GM08714 (cell line): ENCODE measurements around the gene MMP24.
"Not testable (repeated sequence)": the region's sequence is repeated elsewhere in the genome, so short reads cannot be mapped to it uniquely, and the experiment has no call there.

Source experiments
- H3K4me3 ChIP-seq: fragments of 200-500 bp; sonication (Bioruptor generic); 2 replicates; pipeline ENCODE4 v1.5.1; 2014; ENCODE audit warnings: mild to moderate bottlenecking, low read length, inconsistent platforms
- ZNF274 ChIP-seq: IDR thresholded peaks from 2 replicates; pipeline ENCODE4 v1.6.1; 2012; ENCODE audit warnings: mild to moderate bottlenecking, low read depth, low read length

Gene MMP24

DNA sequence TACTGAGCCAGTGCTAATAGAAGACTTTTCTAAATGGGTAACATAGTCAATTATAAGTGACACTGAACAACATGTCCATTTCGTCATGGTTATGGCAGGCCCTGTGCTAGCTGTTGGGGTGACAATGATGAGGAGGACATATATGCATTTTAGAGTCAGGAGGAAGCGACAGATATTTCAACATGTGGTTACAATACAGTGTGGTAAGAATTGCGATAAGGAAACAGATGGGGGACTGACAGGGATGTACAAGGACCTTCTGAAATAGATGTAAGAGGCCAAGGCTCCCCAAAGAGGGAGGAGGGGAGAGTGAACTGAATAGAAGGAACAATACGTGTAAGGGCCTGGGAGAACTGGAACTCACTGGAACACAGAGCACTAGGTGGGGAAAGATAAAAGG, 11.7 kb downstream of the MMP24 start:
- TF ChIP-seq ZNF274, result no peak
- no peak overlapping the region for H3K4me3 ChIP-seq

DNA sequence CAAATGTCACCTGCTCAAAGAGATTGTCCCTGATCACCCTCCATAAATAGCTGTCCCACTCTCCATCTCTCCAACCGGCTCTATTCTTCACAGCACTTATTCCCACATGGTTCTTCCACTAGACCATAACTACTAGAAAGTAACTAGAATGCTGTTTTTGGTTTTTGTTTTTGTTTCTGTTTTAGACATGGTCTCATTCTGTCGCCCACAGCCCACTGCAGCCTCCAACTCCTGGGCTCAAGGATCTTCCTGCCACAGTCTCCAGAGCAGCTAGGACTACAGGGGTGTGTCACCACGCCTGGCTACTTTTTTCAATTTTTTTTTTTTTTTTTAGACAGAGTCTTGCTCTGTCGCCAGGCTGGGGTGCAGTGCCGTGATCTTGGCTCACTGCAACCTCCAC, 12.2 kb downstream of the MMP24 start:
- H3K4me3 ChIP-seq, result no peak overlapping the region
- TF ChIP-seq ZNF274, result no peak

DNA sequence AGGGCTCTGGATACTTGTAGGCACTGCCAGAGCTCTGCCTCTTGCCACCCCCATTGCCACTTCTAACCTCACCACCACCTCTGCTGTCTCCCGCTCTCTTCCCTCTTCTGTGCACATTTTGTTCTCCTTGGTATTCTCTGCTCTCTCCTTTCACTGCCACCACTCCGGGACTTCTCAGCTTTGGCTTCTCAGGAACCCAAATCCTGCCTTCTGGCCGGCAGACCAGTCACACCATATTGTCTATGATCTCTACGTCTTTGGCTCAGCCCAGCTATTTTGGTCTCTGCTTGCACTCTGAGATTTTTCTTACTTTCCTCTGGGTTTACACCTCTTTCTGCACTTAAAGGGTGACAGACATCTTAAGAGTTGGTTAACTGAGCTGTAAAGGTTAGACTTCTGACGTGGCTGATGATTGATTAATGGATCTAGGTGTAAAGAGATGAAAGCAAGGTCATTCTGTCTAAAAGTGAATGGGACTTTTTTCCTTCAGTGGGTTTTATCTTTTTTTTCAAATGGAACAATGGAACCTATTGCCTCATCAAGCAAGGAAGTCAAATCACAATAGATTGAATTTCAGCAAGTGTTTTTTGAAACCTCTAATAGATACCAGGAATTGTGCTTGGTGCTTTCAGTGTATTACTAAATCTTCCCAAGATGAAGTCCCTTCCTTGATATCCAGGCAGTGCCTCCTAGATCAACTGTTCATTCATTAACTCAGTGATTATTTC, 13.8 kb downstream of the MMP24 start:
- H3K4me3 ChIP-seq, result no peak overlapping the region
- no peak for TF ChIP-seq ZNF274

DNA sequence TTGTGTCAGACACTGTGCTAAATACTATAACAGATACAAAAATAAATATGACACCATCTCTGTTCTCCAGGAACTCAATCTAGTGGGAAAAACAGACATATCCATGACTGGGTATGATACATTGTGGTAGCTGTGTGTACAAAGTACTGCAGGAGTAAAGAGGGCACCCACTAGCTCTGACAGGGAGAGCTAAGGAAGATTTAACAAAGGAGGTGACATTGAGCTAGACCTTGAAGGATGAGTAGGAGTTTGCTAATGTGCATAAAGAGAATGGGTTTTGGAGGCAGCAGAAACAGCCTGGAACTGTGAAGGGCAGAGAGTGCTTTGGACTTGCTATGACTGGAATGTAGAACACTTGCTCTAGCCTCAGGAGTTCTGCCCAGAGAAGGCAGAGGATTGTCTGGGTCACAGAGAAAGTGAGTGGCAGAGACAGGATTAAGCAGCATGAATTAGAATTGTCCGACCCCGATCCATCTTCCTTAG, 14.4 kb downstream of the MMP24 start:
- TF ChIP-seq ZNF274, result no peak
- no peak overlapping the region for H3K4me3 ChIP-seq

DNA sequence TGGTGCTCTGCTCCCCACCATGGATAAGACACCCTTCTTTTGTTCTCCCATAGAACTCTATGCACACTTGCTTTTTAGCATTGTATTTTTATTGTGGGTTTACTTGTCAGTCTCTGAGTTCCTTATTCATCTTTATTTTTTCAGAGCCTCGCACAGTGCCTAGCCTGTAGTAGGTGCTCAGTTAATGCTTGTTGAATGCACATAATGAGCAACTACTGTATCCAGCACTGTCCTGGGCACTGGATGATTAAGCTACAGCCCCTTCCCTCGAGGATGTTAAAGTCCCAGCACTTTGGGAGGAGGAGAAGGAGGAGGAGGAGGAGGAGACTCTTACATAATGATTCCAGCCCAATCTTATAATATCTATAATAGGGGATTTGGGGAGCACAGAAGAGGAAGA, 16.8 kb downstream of the MMP24 start:
- no peak for TF ChIP-seq ZNF274
- no peak overlapping the region for H3K4me3 ChIP-seq

DNA sequence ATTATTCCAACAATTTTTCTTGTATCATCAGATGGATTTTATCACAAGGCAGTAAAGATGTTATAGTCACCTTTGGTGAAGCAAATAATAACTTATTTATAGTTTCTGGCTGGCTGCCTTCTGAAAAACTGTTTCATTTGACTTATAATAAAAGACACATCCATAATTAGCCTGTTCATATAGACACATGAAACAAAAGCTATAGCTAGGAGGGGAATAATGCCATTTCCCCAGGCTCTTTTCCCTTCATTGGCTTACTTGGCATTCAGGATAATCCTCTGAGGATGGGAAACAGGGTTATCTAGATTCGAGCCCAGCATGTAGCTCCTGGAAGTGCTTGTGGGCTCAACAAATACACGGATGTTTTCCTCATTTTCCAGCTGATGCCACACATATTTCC, 17.5 kb downstream of the MMP24 start:
- TF ChIP-seq ZNF274, result no peak
- H3K4me3 ChIP-seq, result no peak overlapping the region

DNA sequence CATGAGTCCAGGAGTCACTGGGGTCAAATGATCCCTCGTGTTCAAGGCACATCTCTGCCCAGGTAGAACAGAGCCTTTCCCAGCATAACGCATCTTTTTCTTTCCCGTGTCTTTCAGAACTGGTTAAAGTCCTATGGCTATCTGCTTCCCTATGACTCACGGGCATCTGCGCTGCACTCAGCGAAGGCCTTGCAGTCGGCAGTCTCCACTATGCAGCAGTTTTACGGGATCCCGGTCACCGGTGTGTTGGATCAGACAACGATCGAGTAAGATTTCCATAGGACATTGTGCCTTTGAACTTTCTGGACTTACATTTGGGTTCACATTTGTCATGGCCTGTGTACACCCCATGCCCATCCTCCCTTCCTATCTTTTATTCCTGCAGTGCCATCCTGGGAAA, 20.2 kb downstream of the MMP24 start:
- no peak overlapping the region for H3K4me3 ChIP-seq
- no peak for TF ChIP-seq ZNF274

DNA sequence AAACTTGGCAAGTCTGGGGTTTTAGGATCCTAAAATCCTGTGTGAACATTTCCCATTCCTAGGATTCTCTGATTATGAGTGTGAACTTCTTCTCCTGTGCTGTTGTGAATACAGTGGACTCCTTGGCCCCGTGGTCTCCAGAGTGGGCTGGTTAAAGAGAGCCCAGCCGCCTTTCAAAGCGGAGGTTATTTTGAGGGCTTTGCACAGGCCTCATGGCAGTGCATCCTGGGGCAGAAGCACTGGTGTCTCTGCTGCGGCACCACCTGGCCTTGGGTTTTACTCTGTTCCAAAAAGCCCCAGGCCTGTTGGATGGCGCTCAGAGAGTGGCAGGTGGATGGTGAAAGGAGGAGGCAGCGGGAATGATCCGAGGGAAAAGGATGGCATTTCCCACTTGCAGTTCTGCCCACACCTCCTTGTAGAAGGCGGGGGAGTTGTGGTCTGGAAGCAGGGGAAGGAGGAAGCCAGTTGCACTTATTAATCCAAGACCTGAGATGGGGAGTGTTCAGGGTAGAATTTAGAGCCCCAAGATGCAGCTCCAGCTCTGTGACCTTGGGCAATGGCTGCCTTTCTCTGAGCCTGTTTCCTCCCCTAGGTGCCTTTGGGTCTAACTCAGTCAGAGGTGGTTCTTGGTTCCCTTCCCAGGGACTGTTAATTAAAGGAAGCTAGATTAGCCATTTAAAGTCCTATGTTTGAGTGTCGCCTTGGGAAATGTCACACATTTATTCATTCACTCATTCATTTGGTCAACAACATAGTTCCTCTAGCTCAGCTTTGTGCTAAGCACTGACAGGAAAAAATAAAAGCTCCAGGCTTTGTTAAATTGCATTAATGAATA, 22.4 kb downstream of the MMP24 start:
- H3K4me3 ChIP-seq, result no peak overlapping the region
- no peak for TF ChIP-seq ZNF274

DNA sequence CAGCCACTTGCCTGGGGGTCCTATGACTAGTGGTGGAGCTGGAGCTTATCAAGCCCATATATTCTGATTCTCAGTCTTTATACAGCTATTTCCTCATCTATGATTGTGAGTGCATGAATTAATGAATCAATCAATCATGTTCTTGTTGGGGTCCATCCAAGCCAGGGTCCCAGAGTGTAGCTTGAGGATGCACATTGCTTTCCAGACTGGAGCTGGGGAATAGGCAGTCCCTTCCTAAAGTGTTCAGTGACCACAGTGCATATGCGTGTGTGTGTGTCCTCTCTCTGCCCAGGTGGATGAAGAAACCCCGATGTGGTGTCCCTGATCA, 25.1 kb downstream of the MMP24 start:
- H3K4me3 ChIP-seq, result no peak overlapping the region
- no peak for TF ChIP-seq ZNF274

DNA sequence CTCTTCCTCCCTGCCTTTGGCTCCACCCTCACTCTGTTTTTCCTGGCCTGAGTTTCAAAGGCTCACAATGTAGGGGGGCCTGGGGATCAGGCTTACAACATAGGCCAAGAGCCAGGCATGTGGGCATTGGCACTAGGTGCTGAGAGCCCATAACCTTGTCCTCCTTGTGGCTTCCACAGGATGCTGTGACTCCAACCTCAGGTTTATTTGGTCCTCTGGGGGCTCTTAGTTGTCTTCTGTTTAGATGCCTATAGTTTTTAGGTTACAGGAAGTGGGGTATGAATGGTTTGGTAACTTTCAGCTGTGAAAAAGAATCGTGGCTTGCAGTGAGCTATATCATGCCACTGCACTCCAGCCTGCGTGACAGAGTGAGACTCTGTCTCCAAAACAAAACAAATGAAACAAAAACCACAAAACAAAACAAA, 25.6 kb downstream of the MMP24 start:
- H3K4me3 ChIP-seq, result no peak overlapping the region
- TF ChIP-seq ZNF274, result no peak

DNA sequence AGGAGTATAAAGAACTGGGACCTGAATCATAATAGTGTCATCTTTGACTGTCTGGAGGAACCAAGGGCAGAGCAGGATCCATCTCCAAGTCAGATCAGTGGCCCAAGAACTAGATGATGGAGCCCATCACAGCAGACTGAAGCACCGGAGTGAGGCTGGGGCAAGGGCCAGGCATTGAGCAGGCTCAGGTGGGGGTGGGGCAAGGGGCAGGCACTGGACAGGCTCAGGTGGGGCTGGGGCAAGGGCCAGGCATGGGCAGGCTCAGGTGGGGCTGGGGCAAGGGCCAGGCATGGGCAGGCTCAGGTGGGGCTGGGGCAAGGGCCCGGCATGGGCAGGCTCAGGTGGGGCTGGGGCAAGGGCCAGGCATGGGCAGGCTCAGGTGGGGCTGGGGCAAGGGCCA, 26.1 kb downstream of the MMP24 start:
- not testable (repeated sequence) for H3K4me3 ChIP-seq

DNA sequence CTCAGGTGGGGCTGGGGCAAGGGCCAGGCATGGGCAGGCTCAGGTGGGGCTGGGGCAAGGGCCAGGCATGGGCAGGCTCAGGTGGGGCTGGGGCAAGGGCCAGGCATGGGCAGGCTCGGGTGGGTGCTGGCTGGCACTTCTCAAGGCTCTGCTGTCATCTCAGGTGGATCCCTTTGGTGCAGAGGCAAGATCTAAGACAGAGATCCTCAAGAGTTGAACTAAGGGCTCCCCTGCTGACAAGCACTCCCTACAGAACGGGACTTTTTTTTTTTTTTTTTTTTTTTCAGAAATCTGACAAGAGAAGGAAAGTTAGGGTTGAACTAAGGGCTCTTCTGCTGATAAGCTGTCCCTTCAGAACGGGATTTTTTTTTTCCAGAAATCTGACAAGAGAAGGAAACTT, 26.5 kb downstream of the MMP24 start:
- H3K4me3 ChIP-seq, result no peak overlapping the region
- TF ChIP-seq ZNF274, result no peak

DNA sequence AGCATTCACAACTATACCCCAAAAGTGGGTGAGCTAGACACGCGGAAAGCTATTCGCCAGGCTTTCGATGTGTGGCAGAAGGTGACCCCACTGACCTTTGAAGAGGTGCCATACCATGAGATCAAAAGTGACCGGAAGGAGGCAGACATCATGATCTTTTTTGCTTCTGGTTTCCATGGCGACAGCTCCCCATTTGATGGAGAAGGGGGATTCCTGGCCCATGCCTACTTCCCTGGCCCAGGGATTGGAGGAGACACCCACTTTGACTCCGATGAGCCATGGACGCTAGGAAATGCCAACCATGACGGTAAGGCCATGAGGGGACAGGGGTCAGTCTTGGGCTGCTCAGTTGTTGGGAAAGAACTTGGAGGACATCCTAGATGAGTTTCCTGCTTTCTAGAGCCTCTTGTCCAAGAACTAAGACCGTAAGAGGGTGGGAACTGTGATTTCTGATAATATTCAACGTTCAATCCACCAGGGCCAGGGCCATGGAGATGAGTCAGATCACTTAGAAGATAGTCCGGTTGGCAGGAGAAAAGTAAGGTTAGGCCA, 28.0 kb downstream of the MMP24 start:
- H3K4me3 ChIP-seq, result no peak overlapping the region
- TF ChIP-seq ZNF274, result no peak

DNA sequence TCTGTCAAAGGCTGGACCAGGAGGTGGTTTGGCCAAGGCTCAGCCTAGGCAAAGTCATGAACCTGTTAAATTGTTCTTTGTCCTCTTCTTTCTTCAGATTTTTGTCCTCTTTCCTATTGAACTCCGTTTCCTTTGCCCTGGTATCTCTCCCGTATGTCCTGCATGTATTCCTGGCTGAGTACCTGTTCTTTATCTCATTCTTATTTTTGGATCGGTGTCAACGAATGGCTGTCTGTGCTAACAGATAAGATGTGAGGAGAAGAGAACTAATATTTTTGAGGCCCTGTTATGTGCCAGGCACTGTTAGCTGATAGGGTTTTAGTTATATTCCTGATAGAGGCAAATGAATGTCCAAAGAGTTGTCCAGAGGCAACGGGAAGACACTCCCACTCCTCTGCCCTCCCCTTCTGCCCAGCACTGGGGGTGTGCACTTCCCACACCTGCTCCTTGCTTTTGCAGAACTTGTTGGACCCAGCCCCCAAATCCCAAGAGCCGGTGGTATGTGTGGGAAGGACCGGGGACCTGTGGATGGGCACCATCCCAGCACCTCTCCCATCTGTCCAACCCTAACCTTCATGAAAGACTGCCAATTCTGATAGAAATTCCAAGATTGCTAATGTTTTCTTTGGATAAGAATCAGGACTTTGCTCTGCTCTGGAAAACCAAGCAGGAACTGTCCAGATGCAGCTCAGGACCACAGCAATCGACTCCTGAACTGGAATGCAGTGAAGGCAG, 30.9 kb downstream of the MMP24 start:
- TF ChIP-seq ZNF274, result no peak
- H3K4me3 ChIP-seq, result no peak overlapping the region
